ENCODE results near the gene CDCA3.

The CDCA3 gene

GRCh38 chr12:6823182-6824084 is 27.7 kb downstream of the CDCA3 start:
- TF ChIP-seq CTCF (IDR thresholded peaks at IDR 0.05; ENCODE audit: low read depth, low read length): no peak
- H3K4me3 ChIP-seq (replicated peaks in 1 of 2; ENCODE audit: low read depth in 2 of 2, low read length in 2 of 2): no peak overlapping the region
- no peak for DNase-seq (ENCODE audit: low read depth in 2 of 2)

- no peak for DNase-seq (ENCODE audit: low read depth in 2 of 2)
- TF ChIP-seq CTCF (IDR thresholded peaks at IDR 0.05; ENCODE audit: low read depth, low read length): no peak
- peak overlapping the region; percentile 48 to 61 for H3K4me3 ChIP-seq (replicated peaks in 1 of 2; ENCODE audit: low read depth in 2 of 2, low read length in 2 of 2)
Observed at GRCh38 chr12:6822426-6823135, 28.5 kb downstream of the CDCA3 start.

- peak within 1 kb of the TSS; percentile 48 to 61 for H3K4me3 ChIP-seq (replicated peaks in 1 of 2; ENCODE audit: low read depth in 2 of 2, low read length in 2 of 2)
- TF ChIP-seq CTCF (IDR thresholded peaks at IDR 0.05; ENCODE audit: low read depth, low read length): no peak
- DNase-seq (ENCODE audit: low read depth in 2 of 2): peak; percentile 35 to 72
Observed at GRCh38 chr12:6821591-6822425, 29.3 kb downstream of the CDCA3 start, which contains the start of gene GPR162. Gene GPR162, plus strand, starts transcription at chr12:6821821. Its CDS starts 2,078 bp downstream, at chr12:6823899.

GRCh38 chr12:6820166-6820565 is 30.9 kb downstream of the CDCA3 start:
- TF ChIP-seq CTCF (IDR thresholded peaks at IDR 0.05; ENCODE audit: low read depth, low read length): no peak
- H3K4me3 ChIP-seq (replicated peaks in 1 of 2; ENCODE audit: low read depth in 2 of 2, low read length in 2 of 2): no peak overlapping the region
- no peak for DNase-seq (ENCODE audit: low read depth in 2 of 2)

GRCh38 chr12:6819106-6820030 is 31.7 kb downstream of the CDCA3 start:
- DNase-seq (ENCODE audit: low read depth in 2 of 2): no peak
- TF ChIP-seq CTCF (IDR thresholded peaks at IDR 0.05; ENCODE audit: low read depth, low read length): no peak
- H3K4me3 ChIP-seq (replicated peaks in 1 of 2; ENCODE audit: low read depth in 2 of 2, low read length in 2 of 2): no peak overlapping the region

Measured in cardiac fibroblast (primary cell).